Trophoblast cell (in vitro differentiated cells and primary cell): ENCODE measurements around the gene RUFY1.

ENCODE experiments used
- DNase-seq, 2 donors: peaks; one replicate each; pipeline ENCODE4 v3.0.0-alpha.2; 2016
- H2AFZ ChIP-seq: 2 replicates; pipeline ENCODE4 v1.6.1; 2013; ENCODE audit warnings: low read length, moderate library complexity, mild to moderate bottlenecking; ENCODE audit not compliant: insufficient read depth, poor library complexity
- H2AK5ac ChIP-seq: 2 replicates; pipeline ENCODE4 v1.6.1; 2013; ENCODE audit warnings: mild to moderate bottlenecking, low read length
- H2BK120ac ChIP-seq: 2 replicates; pipeline ENCODE4 v1.6.1; 2013; ENCODE audit warnings: low read length, mild to moderate bottlenecking, moderate library complexity; ENCODE audit not compliant: insufficient read depth, poor library complexity
- H2BK12ac ChIP-seq: 2 replicates; pipeline ENCODE4 v1.6.1; 2013; ENCODE audit warnings: mild to moderate bottlenecking, low read length, moderate library complexity
- H2BK5ac ChIP-seq: 2 replicates; pipeline ENCODE4 v1.6.1; 2013; ENCODE audit warnings: low read length, low read depth, moderate library complexity, mild to moderate bottlenecking; ENCODE audit not compliant: poor library complexity
- H3K14ac ChIP-seq: 2 replicates; pipeline ENCODE4 v1.6.1; 2013; ENCODE audit warnings: mild to moderate bottlenecking, low read length
- H3K18ac ChIP-seq: 2 replicates; pipeline ENCODE4 v1.6.1; 2013; ENCODE audit warnings: mild to moderate bottlenecking, low read length
- H3K23ac ChIP-seq: 2 replicates; pipeline ENCODE4 v1.6.1; 2013; ENCODE audit warnings: low read length
- H3K27ac ChIP-seq: 2 replicates; pipeline ENCODE4 v1.5.1; 2013; ENCODE audit warnings: low read depth, mild to moderate bottlenecking, inconsistent platforms, low read length, moderate library complexity
- H3K27me3 ChIP-seq: 2 replicates; pipeline ENCODE4 v1.6.1; 2013; ENCODE audit warnings: inconsistent platforms, mild to moderate bottlenecking, low read length, moderate library complexity; ENCODE audit not compliant: insufficient read depth
- H3K36me3 ChIP-seq, 2 experiments: 1 replicate in 1 of 2; 2 replicates in 1 of 2; pipeline ENCODE4 v1.6.1; 2013; ENCODE audit warnings: low read length in 2 of 2, mild to moderate bottlenecking in 2 of 2, moderate library complexity in 1 of 2; ENCODE audit not compliant: insufficient read depth in 2 of 2, control insufficient read depth in 1 of 2
- H3K4ac ChIP-seq: 2 replicates; pipeline ENCODE4 v1.6.1; 2013; ENCODE audit warnings: low read depth, mild to moderate bottlenecking, low read length, moderate library complexity
- H3K4me1 ChIP-seq, 2 experiments: 1 replicate in 1 of 2; 2 replicates in 1 of 2; pipeline ENCODE4 v1.6.1; 2013; ENCODE audit warnings: low read length in 2 of 2, mild to moderate bottlenecking in 2 of 2, moderate library complexity in 1 of 2; ENCODE audit not compliant: insufficient read depth in 2 of 2, control insufficient read depth in 1 of 2
- H3K4me2 ChIP-seq: 2 replicates; pipeline ENCODE4 v1.6.1; 2013; ENCODE audit warnings: inconsistent platforms, mild to moderate bottlenecking, low read length, moderate library complexity
- H3K4me3 ChIP-seq: 2 replicates; pipeline ENCODE4 v1.5.1; 2013; ENCODE audit warnings: mild to moderate bottlenecking, low read depth, low read length, inconsistent platforms
- H3K79me1 ChIP-seq: one replicate; pipeline ENCODE4 v1.6.1; 2013; ENCODE audit warnings: low read length
- H3K79me2 ChIP-seq: 2 replicates; pipeline ENCODE4 v1.6.1; 2013; ENCODE audit warnings: low read length, mild to moderate bottlenecking; ENCODE audit not compliant: control insufficient read depth, insufficient read depth, poor library complexity
- H3K9ac ChIP-seq: 2 replicates; pipeline ENCODE4 v1.6.1; 2013; ENCODE audit warnings: mild to moderate bottlenecking, low read length
- H3K9me3 ChIP-seq: 2 replicates; pipeline ENCODE4 v1.6.1; 2013; ENCODE audit warnings: low read depth, mild to moderate bottlenecking, control low read depth, inconsistent platforms, low read length; ENCODE audit not compliant: insufficient read depth
- H4K12ac ChIP-seq: 2 replicates; pipeline ENCODE4 v1.6.1; 2013; ENCODE audit warnings: low read depth, mild to moderate bottlenecking, low read length, moderate library complexity
- H4K8ac ChIP-seq: 2 replicates; pipeline ENCODE4 v1.6.1; 2013; ENCODE audit warnings: low read depth, mild to moderate bottlenecking, low read length, moderate library complexity
- H4K91ac ChIP-seq: one replicate; pipeline ENCODE4 v1.6.1; 2013; ENCODE audit warnings: low read depth, mild to moderate bottlenecking, low read length, moderate library complexity
- WGBS: extraction: QIAGEN DNeasy Blood & Tissue Kit; methylation state at CpG from one replicate; pipeline ENCODE4 v1.1.7; 2013; ENCODE audit warnings: missing lambda C conversion rate; ENCODE audit not compliant: insufficient read length, insufficient coverage; ENCODE audit errors: extremely low coverage; 5-methylcytosine and 5-hydroxymethylcytosine counted together

RUFY1 gene

GRCh38 chr5:179559284-179560252 lies 9.2 kb downstream of the RUFY1 start:
- Histone ChIP-seq H4K12ac (peak overlapping the region; percentile 23), H2BK120ac (no peak overlapping the region), H3K14ac (peak overlapping the region; percentile 41), H3K4ac (peak overlapping the region; percentile 0), H3K9me3 (no peaks in the 10 kb centered on the region), H3K79me1 (peaks cover 6% of the 10 kb centered on the region), H3K23ac (no peak overlapping the region), H3K4me3 (peak overlapping the region; percentile 81), H4K91ac (peak overlapping the region; percentile 33), H2BK5ac (no peak overlapping the region), H3K4me1 (peaks cover 4 to 5% of the 10 kb centered on the region in 2 experiments), H3K79me2 (peaks cover 6% of the 10 kb centered on the region), H3K27me3 (no peaks in the 10 kb centered on the region), H3K36me3 (peaks cover 19 to 22% of the 10 kb centered on the region in 2 experiments), H3K18ac (peak overlapping the region; percentile 39), H4K8ac (peak overlapping the region; percentile 73), H3K27ac (peak overlapping the region; percentile 88), H2AK5ac (peak overlapping the region; percentile 71), H2AFZ (peak overlapping the region; percentile 13), H2BK12ac (no peak overlapping the region), H3K9ac (peak overlapping the region; percentile 82), H3K4me2 (peak overlapping the region; percentile 92)
- peak; percentile 97 to 99 for DNase-seq
- WGBS = no CpG with 5 or more reads among the region's 52 CpGs

GRCh38 chr5:179564526-179564925 lies 14.2 kb downstream of the RUFY1 start:
- no peak overlapping the region for H4K91ac ChIP-seq
- H3K36me3 ChIP-seq = peaks cover 39 to 48% of the 10 kb centered on the region in 2 experiments
- no peak overlapping the region for H2BK12ac ChIP-seq
- no peaks in the 10 kb centered on the region for H3K27me3 ChIP-seq
- H3K4me2 ChIP-seq = no peak overlapping the region
- H2AK5ac ChIP-seq = no peak overlapping the region
- H4K12ac ChIP-seq = no peak overlapping the region
- H3K4me3 ChIP-seq = no peak overlapping the region
- no peak overlapping the region for H3K4ac ChIP-seq
- no peak overlapping the region for H3K27ac ChIP-seq
- no peak for DNase-seq
- no peak overlapping the region for H2AFZ ChIP-seq
- H3K18ac ChIP-seq = no peak overlapping the region
- no peak overlapping the region for H3K14ac ChIP-seq
- peaks cover 3% of the 10 kb centered on the region for H3K79me1 ChIP-seq
- H2BK5ac ChIP-seq = no peak overlapping the region
- no peak overlapping the region for H2BK120ac ChIP-seq
- no peaks in the 10 kb centered on the region for H3K9me3 ChIP-seq
- no peak overlapping the region for H3K23ac ChIP-seq
- H3K9ac ChIP-seq = no peak overlapping the region
- no peak overlapping the region for H4K8ac ChIP-seq
- peaks cover 4 to 5% of the 10 kb centered on the region in 2 experiments for H3K4me1 ChIP-seq
- no CpG with 5 or more reads among the region's 2 CpGs for WGBS
- peaks cover 5% of the 10 kb centered on the region for H3K79me2 ChIP-seq

GRCh38 chr5:179568721-179569120 lies 18.4 kb downstream of the RUFY1 start:
- no peak overlapping the region for H3K4me3 ChIP-seq
- no peak overlapping the region for H3K4me2 ChIP-seq
- no peak overlapping the region for H2AK5ac ChIP-seq
- no peak overlapping the region for H3K14ac ChIP-seq
- H2BK12ac ChIP-seq = no peak overlapping the region
- no peak for DNase-seq
- no peak overlapping the region for H4K91ac ChIP-seq
- no peak overlapping the region for H3K23ac ChIP-seq
- H3K9ac ChIP-seq = no peak overlapping the region
- H3K27me3 ChIP-seq = no peaks in the 10 kb centered on the region
- no peaks in the 10 kb centered on the region for H3K79me2 ChIP-seq
- no peaks in the 10 kb centered on the region for H3K4me1 ChIP-seq
- WGBS = no CpG with 5 or more reads among the region's 7 CpGs
- no peak overlapping the region for H4K12ac ChIP-seq
- H2BK120ac ChIP-seq = no peak overlapping the region
- H3K79me1 ChIP-seq = no peaks in the 10 kb centered on the region
- H3K27ac ChIP-seq = no peak overlapping the region
- H2AFZ ChIP-seq = no peak overlapping the region
- H3K9me3 ChIP-seq = no peaks in the 10 kb centered on the region
- no peak overlapping the region for H3K18ac ChIP-seq
- H4K8ac ChIP-seq = no peak overlapping the region
- H3K36me3 ChIP-seq = peaks cover 40 to 48% of the 10 kb centered on the region in 2 experiments
- no peak overlapping the region for H2BK5ac ChIP-seq
- no peak overlapping the region for H3K4ac ChIP-seq

- Histone ChIP-seq H3K9me3 (no peaks in the 10 kb centered on the region), H2AK5ac (no peak overlapping the region), H3K36me3 (peaks cover 39 to 43% of the 10 kb centered on the region in 2 experiments), H2BK120ac (no peak overlapping the region), H2AFZ (no peak overlapping the region), H4K91ac (no peak overlapping the region), H3K79me1 (no peaks in the 10 kb centered on the region), H3K4me3 (no peak overlapping the region), H3K23ac (no peak overlapping the region), H3K4me2 (no peak overlapping the region), H3K27ac (no peak overlapping the region), H3K4me1 (no peaks in the 10 kb centered on the region), H3K4ac (no peak overlapping the region), H2BK12ac (no peak overlapping the region), H3K27me3 (no peaks in the 10 kb centered on the region), H4K8ac (no peak overlapping the region), H3K79me2 (no peaks in the 10 kb centered on the region), H3K9ac (no peak overlapping the region), H4K12ac (no peak overlapping the region), H3K14ac (no peak overlapping the region), H2BK5ac (no peak overlapping the region), H3K18ac (no peak overlapping the region)
- DNase-seq = no peak
- WGBS = no CpG with 5 or more reads among the region's 8 CpGs
Measured at GRCh38 chr5:179572386-179572785, 22.0 kb downstream of the RUFY1 start.
